B cell (primary cell): ENCODE results near the gene DPH7. TPM values are rescaled to one million over a fixed set of nuclear protein-coding genes. Genes with fewer than 3 reads are reported as not detected.

Experiments used
- ATAC-seq: fragments of 200-7000 bp; cut with Tn5 transposase; one replicate; pipeline ENCODE4 v1.10.0; 2021; ENCODE audit warnings: low read depth, mild to moderate bottlenecking, moderate number of reproducible peaks, moderate library complexity
- CTCF ChIA-PET: fragments of 350-600 bp; sonication (Branson Sonifier 250); formaldehyde crosslinking; loops from one replicate; lab custom pipeline; 2021; ENCODE audit warnings: antibody characterized with exemption, inconsistent platforms; lab: Charles Lee
- POLR2A ChIA-PET: fragments of 350-600 bp; sonication (Branson Sonifier 250); formaldehyde crosslinking; loops from one replicate; lab custom pipeline; 2021; ENCODE audit warnings: antibody characterized with exemption; lab: Charles Lee
- DNase-seq: peaks from one replicate; pipeline ENCODE4 v3.0.0; 2013
- H2AFZ ChIP-seq: 2 replicates; pipeline ENCODE4 v1.6.1; 2012; ENCODE audit warnings: mild to moderate bottlenecking, low read depth, low read length; ENCODE audit not compliant: insufficient read depth, poor library complexity, severe bottlenecking
- H3K27ac ChIP-seq, 2 donors: 1 replicate in 1 of 2; 2 replicates in 1 of 2; pipeline ENCODE4 v1.5.1; 2012 to 2013; ENCODE audit warnings: low read length in 2 of 2, mild to moderate bottlenecking in 2 of 2, moderate library complexity in 1 of 2
- H3K27me3 ChIP-seq, 4 experiments: fragments of 200-600 bp in 1 of 4; sonication (generic) in 1 of 4; replicated peaks in 1 of 4; 1 replicate in 2 of 4; 2 replicates in 2 of 4; pipeline versions ENCODE4 v1.6.1 to v1.7.0; 2013 to 2016; ENCODE audit warnings: low read length in 3 of 4, mild to moderate bottlenecking in 2 of 4, mixed read lengths in 1 of 4, moderate library complexity in 1 of 4; ENCODE audit not compliant: insufficient read depth in 4 of 4, control insufficient read depth in 3 of 4; ENCODE audit errors: control extremely low read depth in 1 of 4
- H3K36me3 ChIP-seq, 2 experiments: replicated peaks in 1 of 2; 1 replicate in 1 of 2; 2 replicates in 1 of 2; pipeline versions ENCODE4 v1.6.1 to v1.7.1; 2013; ENCODE audit warnings: low read length in 1 of 2; ENCODE audit not compliant: insufficient read depth in 2 of 2, control insufficient read depth in 1 of 2; ENCODE audit errors: control extremely low read depth in 1 of 2, extremely low read depth in 1 of 2
- H3K4me1 ChIP-seq, 2 donors: fragments of 200-600 bp in 1 of 2; sonication (generic) in 1 of 2; 1 replicate in 1 of 2; 2 replicates in 1 of 2; pipeline versions ENCODE4 v1.5.1 to v1.6.1; 2013 to 2017; ENCODE audit warnings: low read length in 2 of 2; ENCODE audit not compliant: control insufficient read depth in 2 of 2, insufficient read depth in 2 of 2
- H3K4me2 ChIP-seq: replicated peaks from 2 replicates; pipeline ENCODE3; 2012; ENCODE audit warnings: mild to moderate bottlenecking, low read depth, low read length; ENCODE audit not compliant: poor library complexity, severe bottlenecking
- H3K4me3 ChIP-seq, 5 experiments: fragments of 200-600 bp in 1 of 5; sonication (generic) in 1 of 5; 1 replicate in 3 of 5; 2 replicates in 2 of 5; pipeline versions ENCODE4 v1.5.1 to v1.7.0; 2011 to 2016; ENCODE audit warnings: low read length in 4 of 5, mild to moderate bottlenecking in 4 of 5, low read depth in 2 of 5, control low read depth in 1 of 5, moderate library complexity in 1 of 5; ENCODE audit not compliant: insufficient read depth in 1 of 5; ENCODE audit errors: control extremely low read depth in 1 of 5, extremely low read depth in 1 of 5
- H3K79me2 ChIP-seq: fragments of 200-600 bp; sonication (generic); one replicate; pipeline ENCODE4 v1.6.0; 2016; ENCODE audit warnings: low read length; ENCODE audit not compliant: control insufficient read depth, insufficient read depth
- H3K9ac ChIP-seq: fragments of 200-600 bp; sonication (generic); 2 replicates; pipeline ENCODE4 v1.6.1; 2017; ENCODE audit warnings: mild to moderate bottlenecking, low read length, moderate library complexity
- H3K9me3 ChIP-seq, 3 donors: one replicate each; pipeline versions ENCODE4 v1.6.1 to v1.7.1; 2013; ENCODE audit warnings: low read length in 2 of 3; ENCODE audit not compliant: control insufficient read depth in 2 of 3, insufficient read depth in 1 of 3; ENCODE audit errors: control extremely low read depth in 1 of 3
- H4K20me1 ChIP-seq: 2 replicates; pipeline ENCODE4 v1.6.0; 2012; ENCODE audit warnings: mild to moderate bottlenecking, low read length; ENCODE audit not compliant: insufficient read depth, control insufficient read depth, poor library complexity, severe bottlenecking
- H3K27ac Mint-ChIP-seq: one replicate; pipeline ENCODE4 v1.8.0; 2021; ENCODE audit warnings: mixed read lengths
- H3K27me3 Mint-ChIP-seq: one replicate; pipeline ENCODE4 v1.8.0; 2021; ENCODE audit warnings: mixed read lengths
- H3K4me1 Mint-ChIP-seq: one replicate; pipeline ENCODE4 v1.8.0; 2021; ENCODE audit warnings: mixed read lengths
- H3K4me3 Mint-ChIP-seq: one replicate; pipeline ENCODE4 v1.8.0; 2021; ENCODE audit warnings: mixed read lengths
- H3K9me3 Mint-ChIP-seq: one replicate; pipeline ENCODE4 v1.8.0; 2022; ENCODE audit warnings: mixed read lengths; ENCODE audit not compliant: insufficient read depth
- CTCF ChIP-seq: fragments of 200-600 bp; IDR thresholded peaks from one replicate; pipeline ENCODE4 v1.8.0; 2022; ENCODE audit warnings: antibody characterized with exemption, mild to moderate bottlenecking
- EZH2 ChIP-seq: IDR thresholded peaks from 2 replicates; pipeline ENCODE4 v1.6.1; 2012; ENCODE audit warnings: borderline replicate concordance, low read depth, mild to moderate bottlenecking, moderate library complexity, low read length; ENCODE audit not compliant: insufficient read depth, poor library complexity, severe bottlenecking
- WGBS: methylation state at CpG from one replicate; pipeline ENCODE4 v1.1.5; 2013; ENCODE audit warnings: missing lambda C conversion rate; ENCODE audit not compliant: insufficient coverage; 5-methylcytosine and 5-hydroxymethylcytosine counted together
- intact Hi-C: fragments of 100-400 bp; cut with micrococcal nuclease; formaldehyde crosslinking; loops from one replicate; pipeline ENCODE4 v1.10.0; 2022
- polyA plus RNA-seq: library from polyadenylated mRNA; depleted of rRNA; stranded (reverse); fragments of >200 nt; gene quantifications from 2 replicates; pipeline ENCODE4 v1.2.3, GENCODE V29; 2012
- total RNA-seq, 2 donors: library from RNA; stranded (reverse); fragments of 120-200 nt in 1 of 2; gene quantifications; 1 replicate in 1 of 2; 2 replicates in 1 of 2; pipeline versions ENCODE4 v1.2.3 to v1.2.4, GENCODE V29; 2013 to 2022

The DPH7 gene
- total and polyA plus RNA-seq, 2 donors (not counting 1 experiment from before 2014, with no cell fraction given): 64.7 to 93.8 TPM

GRCh38 chr9:137604345-137605086, 25.8 kb upstream of the DPH7 start:
- intact Hi-C loops: loop anchor here (1.0 to 5.0 kb wide), 6 partner anchors 14 to 814 kb away; partner anchors contain the start of genes DPH7, MRPL41, RNF208 and TMEM141
- peak overlapping the region in 4 of 5 experiments; percentile 28 to 44 (median 42) for H3K4me3 ChIP-seq

More at GRCh38 chr9:137604345-137605086, 25.8 kb upstream of the DPH7 start:
- DNase-seq: peak; percentile 50
- Histone ChIP-seq H3K4me1 (peaks cover 12 to 25% of the 10 kb centered on the region in 2 donors), H3K36me3 (peaks cover 0 to 4% of the 10 kb centered on the region in 2 experiments), H4K20me1 (peaks cover 30% of the 10 kb centered on the region), H3K27ac (no peak overlapping the region), H3K4me2 (peak overlapping the region; percentile 67), H3K79me2 (peaks cover 33% of the 10 kb centered on the region), H3K9ac (peak overlapping the region; percentile 7), H2AFZ (peak overlapping the region; percentile 1), H3K27me3 (no peaks in the 10 kb centered on the region), H3K9me3 (no peaks in the 10 kb centered on the region)
- H3K4me3 Mint-ChIP-seq: peak overlapping the region; percentile 78
- no peaks in the 10 kb centered on the region for H3K9me3 Mint-ChIP-seq
- ChIA-PET POLR2A (interaction anchor here (0.6 to 1.1 kb wide), 4 partner anchors 13 to 364 kb away, joined by 4 to 7 read pairs (median 4); partner anchors contain the start of genes EHMT1, TUBB4B and ZMYND19), CTCF (no interaction called here)
- TF ChIP-seq EZH2: no peak
- TF ChIP-seq CTCF: no peak
- peaks cover 21% of the 10 kb centered on the region for H3K4me1 Mint-ChIP-seq
- H3K27ac Mint-ChIP-seq: no peak overlapping the region
- H3K27me3 Mint-ChIP-seq: no peaks in the 10 kb centered on the region
- ATAC-seq: no peak
- WGBS: 17% methylated on average over 21 of the region's 49 CpGs
